Subcutaneous adipose tissue (tissue), 4 donors: ENCODE measurements around the gene KISS1. TPM values are rescaled to one million over a fixed set of nuclear protein-coding genes. Genes with fewer than 3 reads are reported as not detected.

Experiments used
- CTCF ChIP-seq: fragments of 450-650 bp; IDR thresholded peaks from one replicate; pipeline ENCODE4 v1.5.1; 2016; ENCODE audit warnings: low read depth, mild to moderate bottlenecking, control low read depth, antibody characterized with exemption, moderate library complexity
- total RNA-seq, 4 donors: library from RNA; depleted of rRNA; stranded (reverse); fragments of >200 nt; gene quantifications; one replicate each; pipeline ENCODE4 v1.1.0, GENCODE V29; 2016

The KISS1 gene
- total RNA-seq, 4 donors from 2014 or later, result not detected

DNA sequence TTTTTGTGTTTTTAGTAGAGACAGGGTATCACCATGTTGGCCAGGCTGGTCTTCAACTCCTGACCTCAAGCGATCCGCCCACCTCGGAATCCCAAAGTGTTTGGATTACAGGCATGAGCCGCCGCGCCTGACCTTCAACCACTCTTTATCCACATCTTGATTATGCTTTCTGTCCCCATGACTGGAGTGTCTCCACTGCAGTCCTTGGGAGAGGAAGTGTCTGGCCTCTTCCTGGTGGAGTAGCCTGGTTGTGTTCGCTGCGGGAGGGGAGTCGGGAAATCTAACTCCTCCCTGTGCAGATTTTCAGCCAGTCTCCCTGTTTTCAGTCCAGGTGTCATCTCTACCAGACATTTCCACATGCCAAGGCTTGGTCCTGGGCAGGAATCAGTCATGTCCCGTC, 9.7 kb downstream of the KISS1 start:
- no peak for TF ChIP-seq CTCF

GRCh38 chr1:204181116-204181515, 15.2 kb downstream of the KISS1 start:
- no peak for TF ChIP-seq CTCF

DNA sequence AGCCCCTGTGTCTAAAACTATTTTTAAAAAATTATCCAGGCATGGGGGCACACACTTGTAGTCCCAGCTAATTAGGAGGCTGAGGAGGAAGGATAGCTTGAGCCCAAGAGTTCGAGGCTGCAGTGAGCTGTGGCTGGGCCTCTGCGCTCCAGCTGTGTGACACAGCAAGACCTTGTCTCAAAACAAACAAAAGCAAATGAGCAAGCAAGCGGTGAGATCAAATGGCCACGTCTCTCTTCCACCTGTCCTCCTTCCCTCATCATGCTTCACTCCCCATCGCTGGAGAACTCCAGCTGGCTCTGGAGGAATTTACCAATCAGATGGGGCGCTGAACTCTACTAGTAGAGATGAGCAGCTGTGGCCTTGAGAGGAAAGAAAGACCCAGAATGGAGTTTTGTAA, 16.2 kb downstream of the KISS1 start:
- TF ChIP-seq CTCF, result no peak

DNA sequence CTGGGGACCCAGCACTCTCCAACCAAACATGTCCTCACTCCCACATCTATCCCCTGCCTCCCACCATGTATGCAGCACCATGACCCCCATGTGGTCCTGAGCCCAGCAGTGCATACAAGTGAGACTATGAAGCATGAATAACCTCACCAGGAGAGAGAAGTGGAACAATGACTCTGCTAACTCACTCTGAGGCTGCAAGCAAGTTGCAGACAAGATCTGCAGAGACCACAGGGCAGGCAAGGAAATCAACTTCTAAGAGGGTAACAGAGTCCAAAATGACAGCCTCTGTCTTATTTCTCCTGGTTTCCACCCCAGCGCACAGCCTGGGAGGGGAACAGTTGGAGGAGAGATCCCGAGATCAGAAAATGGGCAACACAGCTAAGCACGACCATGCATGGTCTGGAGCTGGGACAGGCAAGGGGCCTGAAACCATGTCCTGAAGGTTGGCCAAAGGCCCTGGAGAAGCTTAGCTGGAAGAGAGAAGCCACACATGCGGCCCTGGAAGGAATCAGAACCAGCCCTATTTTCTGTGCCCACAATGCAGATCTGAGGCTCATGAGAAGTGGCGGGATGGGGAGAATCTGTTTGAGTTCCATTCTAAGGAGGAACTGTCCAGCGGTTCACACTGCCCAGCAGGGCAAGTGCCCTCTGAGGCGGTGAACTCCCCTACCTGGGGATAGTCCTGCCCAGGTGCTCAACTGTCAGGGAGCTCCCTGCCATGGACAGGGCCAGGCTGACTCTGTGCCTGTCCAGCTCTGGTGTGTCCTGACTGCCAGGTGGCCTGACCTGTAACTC, 17.6 kb downstream of the KISS1 start:
- TF ChIP-seq CTCF, result no peak

DNA sequence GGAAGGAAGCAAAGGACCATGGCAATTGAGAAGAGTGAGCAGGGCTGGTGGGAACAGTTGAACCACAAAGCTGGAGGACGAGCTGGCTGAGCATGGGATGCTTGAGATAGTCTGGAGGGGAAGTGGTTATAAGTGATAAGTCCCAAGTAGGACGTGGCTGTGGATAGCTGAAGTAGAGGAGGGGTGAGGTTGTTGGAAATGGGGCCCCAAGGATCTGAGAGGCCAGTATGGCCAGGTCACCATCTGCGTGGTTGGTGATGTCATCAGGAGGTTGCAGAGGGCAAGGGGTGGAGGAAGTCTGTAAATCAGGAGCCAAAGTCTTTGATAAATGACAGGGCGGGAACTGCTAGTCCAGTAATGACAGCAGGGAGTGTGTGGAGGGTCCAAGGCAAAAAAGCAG, 19.2 kb downstream of the KISS1 start:
- TF ChIP-seq CTCF, result no peak

DNA sequence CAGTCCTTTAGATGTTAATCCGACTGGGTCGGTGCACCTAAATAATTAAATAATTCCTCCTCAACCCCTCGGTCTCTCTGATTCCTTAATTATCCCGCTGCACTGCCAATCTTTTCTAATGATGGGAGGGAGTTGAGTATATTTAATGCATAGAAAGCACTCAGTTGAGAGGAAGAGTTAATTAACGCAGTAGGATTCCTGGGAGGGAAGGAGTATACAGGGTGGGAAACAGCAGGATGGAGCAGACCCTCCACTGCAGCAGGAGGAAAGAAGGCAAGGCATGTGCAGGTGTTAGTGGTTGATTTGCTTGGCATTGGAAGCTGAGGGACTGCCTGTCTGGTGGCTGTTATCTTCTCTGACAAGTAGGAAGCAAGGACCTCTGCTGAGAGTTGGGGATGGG, 20.2 kb downstream of the KISS1 start:
- TF ChIP-seq CTCF, result no peak

GRCh38 chr1:204174958-204175357, 21.3 kb downstream of the KISS1 start:
- no peak for TF ChIP-seq CTCF
